GM12875 (cell line): ENCODE data around the gene RHAG.
A peak's percentile ranks its signal among the peaks of the same experiment; 100 is the strongest.
"Not testable (repeated sequence)": the region's sequence is repeated elsewhere in the genome, so short reads cannot be mapped to it uniquely, and the experiment has no call there.

Experiments used
- H3K4me3 ChIP-seq: one replicate; pipeline ENCODE4 v1.5.1; 2011; ENCODE audit warnings: low read depth, low read length, control low read depth
- TF ChIP-seq, protein P1 (sequence below): IDR thresholded peaks from 2 replicates; pipeline ENCODE4 v1.5.1; 2011; ENCODE audit warnings: low read depth, mild to moderate bottlenecking, control low read depth, inconsistent platforms, low read length, moderate library complexity, borderline replicate concordance; ENCODE audit not compliant: insufficient read depth

RHAG gene

DNA sequence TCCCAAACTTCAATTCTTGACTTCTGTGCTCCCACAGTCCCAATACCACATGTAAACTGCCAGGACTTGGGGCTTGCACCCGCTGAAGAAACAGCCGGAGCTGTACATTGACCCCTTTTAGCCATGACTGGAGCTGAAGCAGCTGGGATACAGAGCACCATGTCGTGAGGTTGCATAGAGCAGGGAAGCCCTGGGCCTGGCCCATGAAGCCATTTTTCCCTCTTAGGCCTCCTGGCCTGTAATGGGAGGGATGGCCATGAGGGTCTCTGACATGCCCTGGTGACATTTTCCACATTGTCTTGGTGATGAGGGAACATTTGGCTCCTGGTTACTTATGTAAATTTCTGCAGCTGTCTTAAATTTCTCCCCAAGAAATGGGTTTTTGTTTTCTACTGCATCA is 9.8 kb downstream of the RHAG start:
- H3K4me3 ChIP-seq, result no peak overlapping the region
- TF ChIP-seq, protein P1, sequence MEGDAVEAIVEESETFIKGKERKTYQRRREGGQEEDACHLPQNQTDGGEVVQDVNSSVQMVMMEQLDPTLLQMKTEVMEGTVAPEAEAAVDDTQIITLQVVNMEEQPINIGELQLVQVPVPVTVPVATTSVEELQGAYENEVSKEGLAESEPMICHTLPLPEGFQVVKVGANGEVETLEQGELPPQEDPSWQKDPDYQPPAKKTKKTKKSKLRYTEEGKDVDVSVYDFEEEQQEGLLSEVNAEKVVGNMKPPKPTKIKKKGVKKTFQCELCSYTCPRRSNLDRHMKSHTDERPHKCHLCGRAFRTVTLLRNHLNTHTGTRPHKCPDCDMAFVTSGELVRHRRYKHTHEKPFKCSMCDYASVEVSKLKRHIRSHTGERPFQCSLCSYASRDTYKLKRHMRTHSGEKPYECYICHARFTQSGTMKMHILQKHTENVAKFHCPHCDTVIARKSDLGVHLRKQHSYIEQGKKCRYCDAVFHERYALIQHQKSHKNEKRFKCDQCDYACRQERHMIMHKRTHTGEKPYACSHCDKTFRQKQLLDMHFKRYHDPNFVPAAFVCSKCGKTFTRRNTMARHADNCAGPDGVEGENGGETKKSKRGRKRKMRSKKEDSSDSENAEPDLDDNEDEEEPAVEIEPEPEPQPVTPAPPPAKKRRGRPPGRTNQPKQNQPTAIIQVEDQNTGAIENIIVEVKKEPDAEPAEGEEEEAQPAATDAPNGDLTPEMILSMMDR, result no peak

DNA sequence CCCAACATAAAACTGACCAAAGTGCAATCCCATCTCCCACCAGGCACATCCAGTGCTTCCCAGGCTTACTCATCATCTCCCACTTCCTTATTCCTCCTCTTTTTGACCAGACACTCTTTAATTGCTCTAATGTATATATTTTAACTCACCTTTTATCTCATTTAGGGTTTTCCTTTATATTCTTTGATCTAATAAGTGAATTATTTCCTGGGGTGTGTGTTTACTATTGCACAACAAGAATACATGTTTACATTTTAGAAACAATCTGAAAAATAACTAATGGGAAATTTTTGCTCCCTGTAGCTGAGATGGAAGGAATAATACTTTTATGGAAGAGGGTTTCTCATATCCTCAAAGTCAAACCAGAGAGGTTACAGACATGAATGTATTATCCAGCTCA is 18.4 kb downstream of the RHAG start:
- H3K4me3 ChIP-seq, result no peak overlapping the region

DNA sequence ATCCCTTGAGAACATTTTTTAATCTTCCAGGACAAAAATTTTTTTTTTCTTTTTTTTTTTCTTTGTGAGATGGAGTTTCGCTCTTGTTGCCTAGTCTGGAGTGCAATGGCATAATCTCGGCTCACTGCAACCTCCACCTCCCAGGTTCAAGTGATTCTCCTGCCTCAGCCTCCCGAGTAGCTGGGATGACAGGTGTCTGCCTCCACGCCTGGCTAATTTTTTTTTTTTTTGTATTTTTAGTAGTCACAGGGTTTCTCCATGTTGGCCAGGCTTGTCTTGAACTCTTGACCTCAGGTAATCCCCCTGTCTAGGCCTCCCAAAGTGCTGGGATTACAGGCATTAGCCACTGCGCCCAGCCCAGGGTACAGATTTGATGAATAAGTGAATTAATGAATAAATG is 22.5 kb downstream of the RHAG start:
- not testable (repeated sequence) for H3K4me3 ChIP-seq

More for the DNA sequence above, 18.4 kb downstream of the RHAG start:
- TF ChIP-seq, protein P1, result no peak

DNA sequence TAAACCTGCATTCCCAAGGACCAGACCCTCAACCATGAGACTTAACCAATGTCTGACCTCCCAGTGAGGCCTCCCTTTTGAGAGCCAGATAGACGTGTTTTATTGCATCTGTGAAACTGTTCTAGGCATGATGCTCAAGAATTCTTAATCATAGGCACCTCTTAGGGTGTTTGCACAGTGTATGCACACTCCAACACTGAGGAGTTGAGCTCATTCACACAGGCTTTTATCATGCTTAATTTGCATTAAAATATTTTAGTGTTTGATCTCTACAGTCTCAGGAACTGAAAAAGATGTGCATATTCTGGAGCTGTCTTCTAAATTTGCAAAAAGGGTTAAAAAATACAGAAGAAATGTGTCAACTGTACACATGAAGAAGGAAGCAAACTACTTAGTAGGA is 27.4 kb downstream of the RHAG start:
- H3K4me3 ChIP-seq, result no peak overlapping the region
- TF ChIP-seq, protein P1, result no peak

- H3K4me3 ChIP-seq, result not testable (repeated sequence)
Observed at GRCh38 chr6:49608275-49608674, 28.4 kb downstream of the RHAG start.

DNA sequence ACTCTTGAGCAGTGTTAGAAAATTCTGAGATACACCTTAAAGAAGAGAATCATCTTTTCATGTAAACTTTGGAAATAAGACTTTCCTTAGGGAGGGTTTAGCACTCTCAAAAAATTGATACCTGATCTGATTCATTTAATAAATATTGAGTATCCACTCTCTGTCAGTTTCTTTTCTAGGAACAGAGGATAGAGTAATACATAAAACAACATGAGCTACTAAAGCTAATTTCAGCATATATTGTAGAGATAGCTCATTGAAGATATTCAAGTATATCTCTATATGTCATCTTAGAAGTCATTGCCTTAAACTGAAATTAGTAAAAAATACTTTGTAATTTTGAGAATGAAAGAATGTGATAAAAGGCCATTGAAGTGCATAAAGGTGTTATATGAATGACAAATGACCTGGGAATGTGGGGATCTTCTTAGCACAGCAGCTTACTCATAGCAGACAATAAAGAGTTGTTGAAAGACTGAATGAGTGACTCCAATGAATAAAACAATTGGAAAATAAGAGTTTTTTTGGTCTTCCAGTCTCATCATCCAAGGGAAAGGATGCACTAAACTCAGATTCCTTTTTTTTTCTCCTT is 29.2 kb downstream of the RHAG start:
- H3K4me3 ChIP-seq, result no peak overlapping the region
- TF ChIP-seq, protein P1, result no peak

- TF ChIP-seq, protein P1, result peak; percentile 62; the same call in 1 of the 2 replicates
- H3K4me3 ChIP-seq, result no peak overlapping the region
Observed at GRCh38 chr6:49606721-49607390, 29.8 kb downstream of the RHAG start.

DNA sequence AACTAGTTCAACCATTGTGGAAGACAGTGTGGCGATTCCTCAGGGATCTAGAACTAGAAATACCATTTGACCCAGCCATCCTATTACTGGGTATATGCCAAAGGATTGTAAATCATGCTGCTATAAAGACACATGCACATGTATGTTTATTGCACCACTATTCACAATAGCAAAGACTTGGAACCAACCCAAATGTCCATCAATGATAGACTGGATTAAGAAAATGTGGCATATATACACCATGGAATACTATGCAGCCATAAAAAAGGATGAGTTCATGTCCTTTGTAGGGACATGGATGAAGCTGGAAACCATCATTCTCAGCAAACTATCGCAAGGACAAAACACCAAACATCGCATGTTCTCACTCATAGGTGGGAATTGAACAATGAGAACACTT is 32.6 kb downstream of the RHAG start:
- not testable (repeated sequence) for H3K4me3 ChIP-seq

GRCh38 chr6:49587262-49587661 is 49.4 kb downstream of the RHAG start:
- H3K4me3 ChIP-seq, result not testable (repeated sequence)
